HepG2 (cell line): ENCODE results near the gene ZNF653. TPM values are rescaled to one million over a fixed set of nuclear protein-coding genes. Genes with fewer than 3 reads are reported as not detected.

ENCODE experiments used
- ATAC-seq: fragments of 200-7000 bp; cut with Tn5 transposase; 3 replicates; pipeline ENCODE4 v1.9.1; 2020; ENCODE audit warnings: mild to moderate bottlenecking, moderate library complexity
- BruUV-seq: library from RNA; stranded (reverse); fragments of 400-500 nt; replicated peaks from 2 replicates; lab custom pipeline; 2021; lab: Mats Ljungman, UMichigan
- CTCF ChIA-PET: fragments of 300-600 bp; formaldehyde crosslinking; extraction: SDS; loops from one replicate; lab custom pipeline; 2021; ENCODE audit warnings: low total read pairs, inconsistent platforms, low intra/inter-chr PET ratio; lab: Yijun Ruan, JAX
- POLR2A ChIA-PET: fragments of 350-600 bp; sonication (Branson Sonifier 250); formaldehyde crosslinking; loops from one replicate; lab custom pipeline; 2020; ENCODE audit warnings: antibody characterized with exemption, inconsistent platforms; lab: Yijun Ruan, JAX
- DNase-seq: peaks from one replicate; pipeline ENCODE4 v3.0.0-alpha.2; 2015; ENCODE audit warnings: low spot score
- FAIRE-seq: peaks from 3 replicates; lab custom pipeline; 2011; peaks lifted over from hg19 to GRCh38; lab: Jason Lieb, UNC
- H2AFZ ChIP-seq: one replicate; pipeline ENCODE4 v1.6.1; 2011; ENCODE audit warnings: low read length, inconsistent platforms
- H3K27ac ChIP-seq: fragments of 300-600 bp; 3 replicates; pipeline ENCODE4 v1.8.0; 2011; ENCODE audit warnings: mixed run types, mild to moderate bottlenecking, mixed read lengths, low read length, inconsistent platforms; ENCODE audit not compliant: insufficient read depth; ENCODE audit errors: extremely low read length
- H3K27me3 ChIP-seq, 2 experiments: fragments of 200-600 bp in 1 of 2; 2 replicates in 1 of 2; 3 replicates in 1 of 2; pipeline versions ENCODE4 v1.6.0 to v1.8.0; 2011; ENCODE audit warnings: low read length in 2 of 2, mild to moderate bottlenecking in 2 of 2, moderate library complexity in 2 of 2, inconsistent platforms in 1 of 2; ENCODE audit not compliant: insufficient read depth in 2 of 2, control insufficient read depth in 1 of 2
- H3K36me3 ChIP-seq, 2 experiments: fragments of 200-600 bp in 1 of 2; replicated peaks in 1 of 2; 2 replicates in 1 of 2; 3 replicates in 1 of 2; pipeline versions ENCODE4 v1.5.1 to v1.8.0; 2011; ENCODE audit warnings: low read length in 2 of 2, inconsistent platforms in 1 of 2; ENCODE audit not compliant: insufficient read depth in 2 of 2, control insufficient read depth in 1 of 2
- H3K4me1 ChIP-seq: 2 replicates; pipeline ENCODE4 v1.5.1; 2012; ENCODE audit warnings: low read length, inconsistent platforms; ENCODE audit not compliant: insufficient read depth
- H3K4me2 ChIP-seq: 2 replicates; pipeline ENCODE4 v1.6.0; 2011; ENCODE audit warnings: low read depth, low read length, inconsistent platforms
- H3K4me3 ChIP-seq, 3 experiments: fragments of 200-600 bp in 1 of 3; sonication (generic), shearing (Covaris generic) in 1 of 3; replicated peaks in 1 of 3; 2 replicates each; pipeline ENCODE4 v1.5.1; 2011 to 2016; ENCODE audit warnings: low read length in 3 of 3, inconsistent platforms in 2 of 3, low read depth in 2 of 3, mild to moderate bottlenecking in 2 of 3, control low read depth in 1 of 3, mixed read lengths in 1 of 3; ENCODE audit not compliant: insufficient read depth in 1 of 3
- H3K79me2 ChIP-seq: one replicate; pipeline ENCODE4 v1.6.1; 2011; ENCODE audit warnings: low read length, inconsistent platforms; ENCODE audit not compliant: insufficient read depth
- H3K9ac ChIP-seq: 2 replicates; pipeline ENCODE4 v1.6.0; 2011; ENCODE audit warnings: mild to moderate bottlenecking, low read depth, low read length, inconsistent platforms; ENCODE audit not compliant: insufficient read depth
- H3K9me3 ChIP-seq: 2 replicates; pipeline ENCODE4 v1.5.1; 2012; ENCODE audit warnings: mild to moderate bottlenecking, low read length
- H4K20me1 ChIP-seq: 2 replicates; pipeline ENCODE4 v1.6.0; 2011; ENCODE audit warnings: inconsistent platforms, mild to moderate bottlenecking, low read length, moderate library complexity; ENCODE audit not compliant: insufficient read depth
- CREBL2 ChIP-seq: sonication (generic); formaldehyde crosslinking; IDR thresholded peaks from 2 replicates; pipeline ENCODE4 v1.8.1; 2023; ENCODE audit warnings: missing genetic modification reagents, mild to moderate bottlenecking, borderline replicate concordance
- FLYWCH1 ChIP-seq: sonication (generic); formaldehyde crosslinking; IDR thresholded peaks from 2 replicates; pipeline ENCODE4 v1.8.1; 2023; ENCODE audit warnings: mild to moderate bottlenecking, missing genetic modification reagents
- FOXJ3 ChIP-seq: sonication (generic); formaldehyde crosslinking; IDR thresholded peaks from 2 replicates; pipeline ENCODE4 v1.4.0; 2020; ENCODE audit warnings: missing genetic modification reagents, mild to moderate bottlenecking, borderline replicate concordance
- HCFC1 ChIP-seq: fragments of 150-350 bp; IDR thresholded peaks from 2 replicates; pipeline ENCODE4 v1.6.1; 2014; ENCODE audit warnings: low read depth, low read length
- MED13 ChIP-seq: sonication (generic); formaldehyde crosslinking; IDR thresholded peaks from 2 replicates; pipeline ENCODE4 v1.5.0; 2020; ENCODE audit warnings: missing genetic modification reagents
- MIXL1 ChIP-seq: IDR thresholded peaks from 2 replicates; pipeline ENCODE4 v1.6.1; 2016
- RFX1 ChIP-seq: fragments of 450-650 bp; IDR thresholded peaks from 2 replicates; pipeline ENCODE4 v1.6.1; 2017
- RFXAP ChIP-seq: sonication (generic); formaldehyde crosslinking; IDR thresholded peaks from 2 replicates; pipeline ENCODE4 v1.4.0; 2020; ENCODE audit warnings: missing genetic modification reagents, borderline replicate concordance
- RORA ChIP-seq: sonication (generic); formaldehyde crosslinking; IDR thresholded peaks from 2 replicates; pipeline ENCODE4 v1.5.0; 2020; ENCODE audit warnings: mild to moderate bottlenecking, missing genetic modification reagents, moderate library complexity
- TCF12 ChIP-seq, 2 experiments: fragments of 450-650 bp in 1 of 2; sonication (generic) in 1 of 2; formaldehyde crosslinking in 1 of 2; IDR thresholded peaks; 2 replicates each; pipeline versions ENCODE4 v1.6.1 to v1.8.0; 2017 to 2022; ENCODE audit warnings: antibody characterized with exemption in 1 of 2, mild to moderate bottlenecking in 1 of 2, missing genetic modification reagents in 1 of 2, moderate library complexity in 1 of 2
- ZC3H13 ChIP-seq: sonication (generic); formaldehyde crosslinking; IDR thresholded peaks from 2 replicates; pipeline ENCODE4 v1.8.1; 2023; ENCODE audit warnings: mild to moderate bottlenecking, missing genetic modification reagents, moderate library complexity
- ZIK1 ChIP-seq: sonication (generic); formaldehyde crosslinking; IDR thresholded peaks from 2 replicates; pipeline ENCODE4 v1.5.0; 2020; ENCODE audit warnings: mild to moderate bottlenecking, low read depth, missing genetic modification reagents, borderline replicate concordance
- ZNF225 ChIP-seq: sonication (generic); formaldehyde crosslinking; IDR thresholded peaks from 2 replicates; pipeline ENCODE4 v1.4.0; 2020; ENCODE audit warnings: mild to moderate bottlenecking, missing genetic modification reagents
- ZSCAN12 ChIP-seq: sonication (generic); formaldehyde crosslinking; IDR thresholded peaks from 2 replicates; pipeline ENCODE4 v1.9.0; 2021; ENCODE audit warnings: mild to moderate bottlenecking, missing genetic modification reagents
- WGBS: methylation state at CpG from one replicate; pipeline ENCODE4 v1.1.6; 2017; ENCODE audit warnings: low lambda C conversion rate; 5-methylcytosine and 5-hydroxymethylcytosine counted together
- in situ Hi-C: cut with HindIII; loops from 2 replicates; pipeline ENCODE4 v1.10.0; 2017; ENCODE audit warnings: low pct_unique_long_range_greater_than_20kb; ENCODE audit not compliant: extremely low pct_ligation_motif_present
- intact Hi-C: fragments of 100-400 bp; cut with micrococcal nuclease; formaldehyde crosslinking; loops from one replicate; pipeline ENCODE4 v1.10.0; 2022; ENCODE audit not compliant: unreplicated experiment
- polyA plus RNA-seq, 8 experiments: library from polyadenylated mRNA; depleted of rRNA in 3 of 8; stranded (reverse) in 7 of 8; unstranded in 1 of 8; fragments of >200 nt; fragmentation: Illumina TruSeq in 4 of 8; extraction: Trizol in 4 of 8; gene quantifications; 2 replicates each; pipeline versions ENCODE4 v1.2.1 to v1.2.3, GENCODE V29; 2011 to 2016; ENCODE audit warnings: low read depth in 4 of 8, missing spikeins in 1 of 8, mixed read lengths in 1 of 8; ENCODE audit not compliant: insufficient read depth in 1 of 8
- total RNA-seq, 5 experiments: library from RNA; depleted of rRNA; stranded (reverse); fragments of >200 nt; fragmentation: Illumina TruSeq; extraction: Trizol; gene quantifications; 2 replicates each; pipeline ENCODE4 v1.2.3, GENCODE V29; 2016; ENCODE audit warnings: low read depth in 1 of 5
- TF ChIP-seq, protein P1 (sequence below): sonication (generic); formaldehyde crosslinking; IDR thresholded peaks from 2 replicates; pipeline ENCODE4 v1.9.0; 2021; ENCODE audit warnings: missing genetic modification reagents, mild to moderate bottlenecking, borderline replicate concordance

ZNF653 gene
- total and polyA plus RNA-seq, 2 of the 13 experiments (the other 11 are each of a cell fraction or from before 2014, with no cell fraction given), result 4.7 to 7.1 TPM

DNA sequence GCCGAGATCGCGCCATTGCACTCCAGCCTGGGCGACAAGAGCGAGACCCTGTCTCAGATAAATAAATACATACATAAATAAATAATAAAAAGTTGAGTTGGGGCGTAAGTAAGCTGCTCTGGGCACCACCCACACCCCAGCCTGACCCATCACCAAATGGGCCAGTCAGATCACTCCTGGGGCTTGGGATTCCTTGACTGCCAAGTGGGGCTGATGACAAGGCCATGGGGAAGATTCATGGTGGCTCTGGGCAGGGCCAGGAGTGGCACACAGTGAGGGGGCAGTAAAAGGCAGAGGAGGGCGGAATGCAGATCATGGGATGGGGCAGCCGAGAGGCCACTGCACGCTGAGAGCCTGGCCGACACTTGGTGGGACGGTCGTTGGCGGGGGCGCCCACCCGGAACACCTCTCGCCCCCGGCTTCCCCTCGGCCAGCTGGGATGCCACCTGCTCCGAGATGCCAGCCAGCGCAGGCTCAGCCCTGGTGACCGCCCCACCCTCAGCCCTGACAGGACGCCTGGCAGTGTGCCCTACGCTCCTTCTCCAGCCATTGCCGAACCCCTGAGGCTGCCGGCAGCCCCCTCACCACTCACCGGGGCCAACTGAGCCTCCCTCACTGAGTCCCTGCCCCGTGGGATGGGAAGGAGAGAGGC, 10.9 kb downstream of the ZNF653 start:
- Histone ChIP-seq H2AFZ (no peak overlapping the region), H3K27ac (no peak overlapping the region), H3K9ac (no peak overlapping the region), H3K9me3 (no peaks in the 10 kb centered on the region), H3K36me3 (peaks cover 5 to 15% of the 10 kb centered on the region in 2 experiments; a peak in 4 of 5 replicates), H3K27me3 (no peaks in the 10 kb centered on the region; a peak in 1 of 5 replicates), H3K4me1 (peaks cover 19% of the 10 kb centered on the region), H3K4me3 (no peak overlapping the region), H4K20me1 (no peaks in the 10 kb centered on the region), H3K79me2 (no peaks in the 10 kb centered on the region), H3K4me2 (no peak overlapping the region)
- POLR2A ChIA-PET, result no interaction called here
- BruUV-seq, result no TSS peak
- 97% methylated on average over 16 of the region's 27 CpGs for WGBS
- no peak for ATAC-seq
- FAIRE-seq, result no peak
- no peak for DNase-seq
- CTCF ChIA-PET, result no interaction called here
- in situ Hi-C loops (no loop called here), intact Hi-C loops (loop anchor here (5.0 kb wide), 1 partner anchor 93 kb away; no protein-coding TSS in a partner anchor)
- TF ChIP-seq ZNF225 (CRISPR knock-in tag), result no peak
- no peak for TF ChIP-seq RFXAP
- TF ChIP-seq ZIK1 (CRISPR knock-in tag), result no peak
- TF ChIP-seq RFX1, result no peak
- no peak for TF ChIP-seq CREBL2 (CRISPR knock-in tag)
- no peak for TF ChIP-seq MED13 (CRISPR knock-in tag)
- TF ChIP-seq ZC3H13 (CRISPR knock-in tag), result no peak
- no peak for TF ChIP-seq ZSCAN12 (CRISPR knock-in tag)

DNA sequence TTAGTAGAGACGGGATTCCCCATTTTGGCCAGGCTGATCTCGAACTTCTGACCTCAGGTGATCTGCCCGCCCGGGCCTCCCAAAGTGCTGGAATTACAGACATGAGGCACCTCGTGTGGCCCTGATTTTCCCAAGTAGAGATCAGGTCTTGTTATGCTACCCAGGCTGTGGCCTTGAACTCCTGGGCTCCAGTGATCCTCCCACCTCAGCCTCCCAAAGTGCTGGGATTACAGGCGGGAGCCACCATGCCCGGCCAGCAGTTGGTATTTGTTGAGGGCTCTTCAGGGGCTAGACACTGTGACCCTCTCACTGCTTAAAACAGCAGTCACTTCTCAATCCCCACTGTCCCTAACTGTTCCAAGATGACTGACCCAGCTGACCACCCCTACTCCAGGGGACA, 16.3 kb downstream of the ZNF653 start:
- peaks cover 28% of the 10 kb centered on the region for H3K4me1 ChIP-seq
- ChIA-PET POLR2A (no interaction called here), CTCF (no interaction called here)
- WGBS, result 80% methylated on average over 6 of the region's 7 CpGs
- no peak overlapping the region for H3K9ac ChIP-seq
- ATAC-seq, result no peak
- no TSS peak for BruUV-seq
- in situ Hi-C loops, result no loop called here
- no peaks in the 10 kb centered on the region for H3K79me2 ChIP-seq
- H3K27me3 ChIP-seq, result no peaks in the 10 kb centered on the region
- H2AFZ ChIP-seq, result no peak overlapping the region
- FAIRE-seq, result no peak
- H3K36me3 ChIP-seq, result peaks cover 0 to 3% of the 10 kb centered on the region in 2 experiments; a peak in 1 of 5 replicates
- intact Hi-C loops, result no loop called here
- H4K20me1 ChIP-seq, result no peaks in the 10 kb centered on the region
- H3K27ac ChIP-seq, result peak overlapping the region; percentile 67
- no peaks in the 10 kb centered on the region for H3K9me3 ChIP-seq
- H3K4me3 ChIP-seq, result no peak overlapping the region
- H3K4me2 ChIP-seq, result no peak overlapping the region
- DNase-seq, result no peak
- TF ChIP-seq RORA (CRISPR knock-in tag) (no peak), TCF12 (IDR thresholded peaks at IDR 0.05) (no peak), TCF12 (CRISPR knock-in tag; IDR thresholded peaks at IDR 0.05) (no peak), MIXL1 (CRISPR knock-in tag) (no peak), HCFC1 (no peak), FOXJ3 (CRISPR knock-in tag) (no peak), FLYWCH1 (no peak)
- TF ChIP-seq, protein P1, sequence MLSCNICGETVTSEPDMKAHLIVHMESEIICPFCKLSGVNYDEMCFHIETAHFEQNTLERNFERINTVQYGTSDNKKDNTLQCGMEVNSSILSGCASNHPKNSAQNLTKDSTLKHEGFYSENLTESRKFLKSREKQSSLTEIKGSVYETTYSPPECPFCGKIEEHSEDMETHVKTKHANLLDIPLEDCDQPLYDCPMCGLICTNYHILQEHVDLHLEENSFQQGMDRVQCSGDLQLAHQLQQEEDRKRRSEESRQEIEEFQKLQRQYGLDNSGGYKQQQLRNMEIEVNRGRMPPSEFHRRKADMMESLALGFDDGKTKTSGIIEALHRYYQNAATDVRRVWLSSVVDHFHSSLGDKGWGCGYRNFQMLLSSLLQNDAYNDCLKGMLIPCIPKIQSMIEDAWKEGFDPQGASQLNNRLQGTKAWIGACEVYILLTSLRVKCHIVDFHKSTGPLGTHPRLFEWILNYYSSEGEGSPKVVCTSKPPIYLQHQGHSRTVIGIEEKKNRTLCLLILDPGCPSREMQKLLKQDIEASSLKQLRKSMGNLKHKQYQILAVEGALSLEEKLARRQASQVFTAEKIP (CRISPR knock-in tag), result no peak
